Neural cell (in vitro differentiated cells): ENCODE data around the gene GIT2. TPM values are rescaled to one million over a fixed set of nuclear protein-coding genes. Genes with fewer than 3 reads are reported as not detected.

ENCODE experiments used
- H2AFZ ChIP-seq: fragments of 200-600, 300-800 bp; sonication (generic), shearing (Covaris generic); 2 replicates; pipeline ENCODE4 v1.6.0; 2014; ENCODE audit warnings: low read depth, mild to moderate bottlenecking, antibody characterized with exemption, low read length, moderate library complexity
- H3F3A ChIP-seq: fragments of 200-600 bp; shearing (Covaris generic); 2 replicates; pipeline ENCODE4 v1.6.1; 2016; ENCODE audit warnings: mild to moderate bottlenecking, moderate library complexity, mixed read lengths, antibody characterized with exemption, low read length; ENCODE audit not compliant: insufficient read depth, poor library complexity, severe bottlenecking
- H3K27ac ChIP-seq: fragments of 200-600, 300-800 bp; sonication (generic), shearing (Covaris generic); 2 replicates; pipeline ENCODE4 v1.5.1; 2014; ENCODE audit warnings: mild to moderate bottlenecking, low read length, moderate library complexity
- H3K27me3 ChIP-seq: fragments of 300-800, 200-600 bp; sonication (generic), shearing (Covaris generic); 2 replicates; pipeline ENCODE4 v1.6.0; 2014; ENCODE audit warnings: mild to moderate bottlenecking, low read depth, low read length, moderate library complexity; ENCODE audit not compliant: insufficient read depth
- H3K36me3 ChIP-seq: fragments of 300-800, 200-600 bp; sonication (generic), shearing (Covaris generic); 2 replicates; pipeline ENCODE4 v1.5.1; 2014; ENCODE audit warnings: mild to moderate bottlenecking, antibody characterized with exemption, low read length, moderate library complexity; ENCODE audit not compliant: insufficient read depth
- H3K4me2 ChIP-seq: fragments of 300-800, 200-600 bp; sonication (generic), shearing (Covaris generic); 2 replicates; pipeline ENCODE4 v1.6.0; 2014; ENCODE audit warnings: mild to moderate bottlenecking, low read length
- H3K4me3 ChIP-seq: fragments of 300-800, 200-600 bp; sonication (generic), shearing (Covaris generic); 2 replicates; pipeline ENCODE4 v1.5.1; 2014; ENCODE audit warnings: mild to moderate bottlenecking, low read length, moderate library complexity
- H3K79me2 ChIP-seq: fragments of 200-600 bp; shearing (Covaris generic); replicated peaks from 2 replicates; pipeline ENCODE4 v1.6.0; 2014; ENCODE audit warnings: mild to moderate bottlenecking, low read length, moderate library complexity; ENCODE audit not compliant: insufficient read depth
- H3K9ac ChIP-seq: fragments of 300-800, 200-600 bp; sonication (generic), shearing (Covaris generic); 2 replicates; pipeline ENCODE4 v1.6.1; 2016; ENCODE audit warnings: mild to moderate bottlenecking, low read length, mixed read lengths
- H3K9me2 ChIP-seq: fragments of 200-600 bp; shearing (Covaris generic); 2 replicates; pipeline ENCODE4 v1.6.1; 2016; ENCODE audit warnings: mild to moderate bottlenecking, low read length, mixed read lengths; ENCODE audit not compliant: insufficient read depth
- H3K9me3 ChIP-seq: fragments of 200-600, 300-800 bp; sonication (generic), shearing (Covaris generic); 2 replicates; pipeline ENCODE4 v1.6.1; 2016; ENCODE audit warnings: mild to moderate bottlenecking, mixed run types, low read length, moderate library complexity, mixed read lengths
- H4K20me1 ChIP-seq: fragments of 200-600 bp; shearing (Covaris generic); 2 replicates; pipeline ENCODE4 v1.6.1; 2016; ENCODE audit warnings: mild to moderate bottlenecking, mixed run types; ENCODE audit not compliant: insufficient read depth
- EP300 ChIP-seq: fragments of 450-650 bp; conservative IDR thresholded peaks from 2 replicates; pipeline ENCODE4 v1.6.1; 2014; ENCODE audit warnings: antibody characterized with exemption, mild to moderate bottlenecking, moderate library complexity; ENCODE audit not compliant: poor library complexity, severe bottlenecking
- RAD21 ChIP-seq: fragments of 450-650 bp; conservative IDR thresholded peaks from 2 replicates; pipeline ENCODE4 v1.6.1; 2014; ENCODE audit warnings: antibody characterized with exemption, mild to moderate bottlenecking, moderate library complexity
- SMC3 ChIP-seq: fragments of 450-650 bp; conservative IDR thresholded peaks from 2 replicates; pipeline ENCODE4 v1.6.1; 2014; ENCODE audit warnings: antibody characterized with exemption, mild to moderate bottlenecking, moderate library complexity; ENCODE audit not compliant: poor library complexity
- TAF1 ChIP-seq: IDR thresholded peaks from 2 replicates; pipeline ENCODE4 v1.6.1; 2012; ENCODE audit warnings: low read depth
- polyA plus RNA-seq: library from polyadenylated mRNA; depleted of rRNA; stranded (reverse); fragments of >200 nt; gene quantifications from 2 replicates; pipeline ENCODE4 v1.2.3, GENCODE V29; 2014
- TF ChIP-seq, protein P1 (sequence below): IDR thresholded peaks from 2 replicates; pipeline ENCODE4 v1.6.1; 2012; ENCODE audit warnings: borderline replicate concordance

GIT2 gene
- polyA plus RNA-seq, 1 donor from 2014 or later, result 14.2 TPM

DNA sequence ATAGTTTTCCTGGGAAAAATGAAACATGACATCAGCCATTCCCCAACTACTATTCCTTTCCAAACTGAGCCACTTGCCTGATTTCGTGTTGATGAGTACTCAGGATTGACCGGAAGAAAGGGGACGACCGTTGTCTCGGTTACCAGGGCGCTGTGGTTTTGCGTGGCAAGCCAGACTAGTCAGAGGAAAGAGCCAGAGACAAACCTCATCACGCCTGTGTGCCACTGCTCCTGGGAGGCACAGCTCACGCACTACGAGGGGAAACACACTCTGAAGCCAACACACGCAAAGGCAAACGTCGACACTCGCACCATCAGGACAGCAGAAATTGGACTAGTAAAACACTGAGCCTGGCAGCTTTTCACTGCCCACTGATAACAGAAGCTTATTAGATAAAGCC lies 35.0 kb downstream of the GIT2 start:
- no peaks in the 10 kb centered on the region for H3F3A ChIP-seq
- H2AFZ ChIP-seq, result no peak overlapping the region
- no peaks in the 10 kb centered on the region for H4K20me1 ChIP-seq
- peaks cover 25% of the 10 kb centered on the region for H3K36me3 ChIP-seq
- no peaks in the 10 kb centered on the region for H3K9me2 ChIP-seq
- no peaks in the 10 kb centered on the region for H3K9me3 ChIP-seq
- H3K4me2 ChIP-seq, result no peak overlapping the region
- no peaks in the 10 kb centered on the region for H3K79me2 ChIP-seq
- TF ChIP-seq RAD21, result no peak
- no peak overlapping the region for H3K9ac ChIP-seq
- no peaks in the 10 kb centered on the region for H3K27me3 ChIP-seq
- H3K27ac ChIP-seq, result no peak overlapping the region
- no peak overlapping the region for H3K4me3 ChIP-seq

DNA sequence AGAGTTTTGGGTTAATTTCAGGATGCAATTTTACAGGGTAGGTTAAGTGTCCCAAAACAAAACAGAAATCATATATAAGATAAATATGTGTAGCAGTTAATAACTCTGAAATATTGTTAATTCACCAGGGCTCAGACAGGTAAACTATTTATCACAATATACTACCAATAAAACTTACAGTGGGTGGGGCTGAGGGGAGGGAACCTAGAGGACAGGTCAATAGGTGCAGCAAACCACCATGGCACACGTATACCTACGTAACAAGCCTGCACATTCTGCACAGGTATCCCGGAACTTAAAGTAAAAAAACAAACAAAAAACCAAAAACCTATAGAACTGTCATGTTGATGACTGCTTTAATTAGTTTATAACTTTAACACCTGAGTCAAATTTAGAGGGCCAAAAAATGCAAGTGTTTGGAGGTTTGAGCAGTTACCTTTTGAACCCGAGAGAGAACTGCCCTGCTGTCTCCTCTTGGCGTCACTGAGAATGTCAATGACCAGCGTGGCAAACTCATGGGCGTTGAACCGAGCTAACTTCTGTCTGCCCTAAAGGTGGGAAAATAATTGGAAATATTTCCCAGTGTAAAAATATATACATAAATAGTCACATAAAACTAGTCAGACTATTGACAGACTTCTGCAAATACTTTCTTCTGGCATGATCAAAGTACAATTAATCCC lies 36.6 kb downstream of the GIT2 start:
- no peak overlapping the region for H3K9ac ChIP-seq
- no peaks in the 10 kb centered on the region for H3K9me2 ChIP-seq
- H3K4me3 ChIP-seq, result no peak overlapping the region
- peaks cover 19% of the 10 kb centered on the region for H3K36me3 ChIP-seq
- no peaks in the 10 kb centered on the region for H3K9me3 ChIP-seq
- no peaks in the 10 kb centered on the region for H3K27me3 ChIP-seq
- H3F3A ChIP-seq, result no peaks in the 10 kb centered on the region
- H3K79me2 ChIP-seq, result no peaks in the 10 kb centered on the region
- no peaks in the 10 kb centered on the region for H4K20me1 ChIP-seq
- no peak for TF ChIP-seq TAF1
- TF ChIP-seq RAD21, result no peak
- TF ChIP-seq, protein P1, sequence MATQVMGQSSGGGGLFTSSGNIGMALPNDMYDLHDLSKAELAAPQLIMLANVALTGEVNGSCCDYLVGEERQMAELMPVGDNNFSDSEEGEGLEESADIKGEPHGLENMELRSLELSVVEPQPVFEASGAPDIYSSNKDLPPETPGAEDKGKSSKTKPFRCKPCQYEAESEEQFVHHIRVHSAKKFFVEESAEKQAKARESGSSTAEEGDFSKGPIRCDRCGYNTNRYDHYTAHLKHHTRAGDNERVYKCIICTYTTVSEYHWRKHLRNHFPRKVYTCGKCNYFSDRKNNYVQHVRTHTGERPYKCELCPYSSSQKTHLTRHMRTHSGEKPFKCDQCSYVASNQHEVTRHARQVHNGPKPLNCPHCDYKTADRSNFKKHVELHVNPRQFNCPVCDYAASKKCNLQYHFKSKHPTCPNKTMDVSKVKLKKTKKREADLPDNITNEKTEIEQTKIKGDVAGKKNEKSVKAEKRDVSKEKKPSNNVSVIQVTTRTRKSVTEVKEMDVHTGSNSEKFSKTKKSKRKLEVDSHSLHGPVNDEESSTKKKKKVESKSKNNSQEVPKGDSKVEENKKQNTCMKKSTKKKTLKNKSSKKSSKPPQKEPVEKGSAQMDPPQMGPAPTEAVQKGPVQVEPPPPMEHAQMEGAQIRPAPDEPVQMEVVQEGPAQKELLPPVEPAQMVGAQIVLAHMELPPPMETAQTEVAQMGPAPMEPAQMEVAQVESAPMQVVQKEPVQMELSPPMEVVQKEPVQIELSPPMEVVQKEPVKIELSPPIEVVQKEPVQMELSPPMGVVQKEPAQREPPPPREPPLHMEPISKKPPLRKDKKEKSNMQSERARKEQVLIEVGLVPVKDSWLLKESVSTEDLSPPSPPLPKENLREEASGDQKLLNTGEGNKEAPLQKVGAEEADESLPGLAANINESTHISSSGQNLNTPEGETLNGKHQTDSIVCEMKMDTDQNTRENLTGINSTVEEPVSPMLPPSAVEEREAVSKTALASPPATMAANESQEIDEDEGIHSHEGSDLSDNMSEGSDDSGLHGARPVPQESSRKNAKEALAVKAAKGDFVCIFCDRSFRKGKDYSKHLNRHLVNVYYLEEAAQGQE, result no peak
- TF ChIP-seq SMC3, result no peak
- H2AFZ ChIP-seq, result no peak overlapping the region
- H3K27ac ChIP-seq, result no peak overlapping the region
- no peak overlapping the region for H3K4me2 ChIP-seq

GRCh38 chr12:109958374-109958773 lies 37.8 kb downstream of the GIT2 start:
- Histone ChIP-seq H3K27ac (no peak overlapping the region), H4K20me1 (no peaks in the 10 kb centered on the region), H3K36me3 (peaks cover 17% of the 10 kb centered on the region), H3K4me2 (no peak overlapping the region), H3K9ac (no peak overlapping the region), H3K4me3 (no peak overlapping the region), H3K9me3 (no peaks in the 10 kb centered on the region), H3K79me2 (no peaks in the 10 kb centered on the region), H3K9me2 (no peaks in the 10 kb centered on the region), H3K27me3 (no peaks in the 10 kb centered on the region), H2AFZ (no peak overlapping the region), H3F3A (no peaks in the 10 kb centered on the region)
- TF ChIP-seq RAD21 (no peak), EP300 (no peak)
- TF ChIP-seq, protein P1, result no peak
